Cerebellar nuclear complex (tissue), 1 donor: ENCODE measurements around the gene UBXN4.
"Not testable (repeated sequence)": the region's sequence is repeated elsewhere in the genome, so short reads cannot be mapped to it uniquely, and the experiment has no call there.

Source experiments
- DNase-seq, 2 experiments: peaks; one replicate each; lab custom pipeline; 2025; lab: John Stamatoyannopoulos, UW

The UBXN4 gene

DNA sequence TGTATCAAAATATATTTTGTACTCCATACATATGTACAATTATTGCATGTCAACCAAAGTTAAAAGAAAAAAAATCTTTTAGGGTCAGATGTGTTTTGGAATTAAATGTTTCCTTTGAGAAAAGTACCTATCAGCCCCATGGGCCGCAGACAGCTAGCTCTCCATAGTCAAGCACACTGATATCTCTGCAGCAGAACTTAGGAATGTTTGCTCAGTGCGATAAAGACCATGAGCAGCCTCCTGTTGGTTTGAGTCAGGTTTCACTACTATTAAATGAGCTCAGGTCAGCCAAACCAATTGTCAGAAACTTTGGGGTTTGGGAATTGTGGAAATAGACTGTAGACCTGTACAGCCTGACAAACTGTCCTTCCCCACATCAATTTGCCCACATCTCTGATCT is 61.6 kb downstream of the UBXN4 start:
- DNase-seq = no peak

GRCh38 chr2:135807874-135808273 is 66.2 kb downstream of the UBXN4 start:
- not testable (repeated sequence) for DNase-seq

GRCh38 chr2:135812907-135813511 is 71.4 kb downstream of the UBXN4 start:
- DNase-seq = no peak

- DNase-seq = no peak
Measured at GRCh38 chr2:135815269-135815668, 73.6 kb downstream of the UBXN4 start.

GRCh38 chr2:135817466-135817865 is 75.8 kb downstream of the UBXN4 start:
- DNase-seq = no peak

DNA sequence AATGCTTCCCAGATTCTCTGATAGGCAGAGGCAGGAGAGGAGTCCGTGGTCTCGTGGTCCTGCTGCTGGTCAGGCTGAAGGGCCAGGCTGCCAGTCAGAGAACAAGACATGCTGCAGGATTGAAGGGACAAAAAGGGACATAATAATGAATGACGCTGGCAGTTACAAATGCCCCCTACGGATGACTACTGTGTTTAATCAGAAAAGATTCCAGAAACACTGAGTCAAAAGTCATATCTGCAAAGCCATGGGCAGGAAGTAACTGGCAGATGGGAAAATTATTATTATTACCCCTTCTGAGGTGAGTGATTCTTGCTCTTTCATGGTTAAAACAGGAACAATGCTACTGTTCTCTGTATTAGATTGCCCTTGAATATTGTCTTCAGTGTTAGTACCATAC is 76.3 kb downstream of the UBXN4 start:
- DNase-seq = no peak

DNA sequence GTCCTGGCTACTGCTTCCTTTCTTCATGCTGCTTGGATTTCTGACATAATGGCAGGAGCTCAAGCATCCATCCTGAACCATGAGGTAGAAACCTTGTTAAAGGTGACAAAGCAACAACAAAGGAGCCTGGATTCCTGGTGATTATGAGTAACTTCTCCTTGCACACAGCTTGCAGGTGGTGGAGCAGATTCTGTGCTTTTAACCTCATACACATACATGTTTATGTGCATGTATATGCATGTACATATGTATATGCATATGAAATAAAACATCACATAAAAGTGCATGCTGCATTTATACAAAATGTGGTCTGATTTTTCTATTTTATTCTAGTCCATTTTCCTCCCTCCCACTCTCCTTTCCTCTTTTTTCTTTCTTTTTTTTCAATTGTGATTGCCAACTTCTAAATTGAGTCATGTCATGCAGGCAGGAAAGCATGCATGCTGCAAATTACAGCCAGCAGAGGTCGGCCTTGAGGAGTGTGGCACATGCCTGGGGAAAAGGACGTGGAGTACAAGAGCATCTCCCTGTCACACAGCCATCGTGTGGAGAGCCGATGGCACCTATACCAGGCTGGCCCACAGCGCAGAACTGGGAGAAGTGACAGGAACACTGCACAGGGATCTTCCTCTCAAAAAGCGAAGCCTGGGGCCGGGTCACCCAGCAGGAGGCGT is 77.4 kb downstream of the UBXN4 start:
- no peak for DNase-seq

DNA sequence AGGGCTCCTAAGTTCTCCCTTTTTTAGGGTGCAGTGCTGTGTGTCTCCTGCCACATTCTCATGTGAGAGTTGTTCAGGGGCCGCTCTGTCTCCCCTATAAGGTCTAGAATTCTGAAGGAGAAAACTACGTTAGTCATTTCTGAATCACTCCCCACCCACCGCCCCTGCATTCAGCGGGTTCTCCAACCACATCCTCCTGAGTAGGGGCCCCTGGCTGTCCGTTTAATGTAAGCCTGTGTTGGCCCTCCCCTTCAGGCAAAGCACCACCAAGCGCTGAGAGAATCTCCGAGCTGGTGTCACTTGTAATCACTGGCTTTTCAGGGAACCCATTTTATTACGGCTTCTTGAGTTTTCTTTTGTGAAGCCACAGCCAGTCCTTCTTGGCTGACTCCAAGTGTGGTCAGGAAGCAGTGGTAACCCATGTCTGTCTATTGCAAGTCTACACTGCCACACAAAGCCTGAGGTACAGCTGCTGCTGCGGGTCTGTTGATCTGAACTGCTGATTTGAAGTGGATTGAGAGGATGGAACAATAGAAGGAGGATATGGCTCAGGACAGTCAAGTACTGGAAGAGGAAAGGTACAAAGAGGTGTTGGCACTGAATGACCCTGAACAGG is 78.5 kb downstream of the UBXN4 start:
- no peak for DNase-seq

GRCh38 chr2:135821190-135821589 is 79.5 kb downstream of the UBXN4 start:
- no peak for DNase-seq

GRCh38 chr2:135822855-135823254 is 81.2 kb downstream of the UBXN4 start:
- DNase-seq = no peak

GRCh38 chr2:135825131-135825530 is 83.5 kb downstream of the UBXN4 start:
- no peak for DNase-seq

GRCh38 chr2:135825550-135826176 is 84.0 kb downstream of the UBXN4 start:
- no peak for DNase-seq

GRCh38 chr2:135826544-135826943 is 84.9 kb downstream of the UBXN4 start:
- DNase-seq = no peak

DNA sequence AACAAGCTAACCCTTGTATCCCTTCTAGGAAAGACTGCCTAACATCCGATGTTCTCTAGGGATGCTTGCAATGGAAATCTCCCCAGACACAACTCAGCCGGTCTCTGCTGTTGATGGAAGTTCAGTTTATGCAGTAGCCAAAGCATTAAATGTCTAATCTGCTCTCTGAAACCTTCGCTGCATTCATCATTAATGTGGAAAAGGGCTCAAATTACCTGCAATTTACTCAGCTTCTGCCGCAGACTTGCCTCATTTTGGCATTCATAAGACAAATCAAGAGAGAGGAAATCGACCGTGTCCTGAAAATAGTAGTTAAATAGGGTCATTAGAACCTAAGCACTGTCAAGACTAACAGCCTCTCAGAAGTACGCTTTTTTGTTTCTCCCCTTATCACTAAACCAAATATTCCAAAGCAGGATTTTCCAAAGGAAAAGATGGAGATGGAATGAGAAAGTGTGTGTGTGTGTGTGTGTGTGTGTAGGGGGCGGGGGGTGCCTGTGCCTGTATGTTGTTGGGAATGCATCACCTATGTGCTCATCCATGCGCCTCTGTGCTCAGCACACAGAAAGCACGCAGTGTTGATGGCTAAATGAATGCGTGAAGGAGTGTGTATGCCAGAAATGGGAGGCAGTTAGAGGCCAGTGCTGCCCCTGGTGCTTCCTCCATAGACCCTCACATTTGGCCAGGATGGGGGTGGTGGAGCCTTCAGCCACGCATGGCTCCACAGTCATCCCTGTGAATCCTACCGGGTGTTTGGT is 87.9 kb downstream of the UBXN4 start:
- no peak for DNase-seq

DNA sequence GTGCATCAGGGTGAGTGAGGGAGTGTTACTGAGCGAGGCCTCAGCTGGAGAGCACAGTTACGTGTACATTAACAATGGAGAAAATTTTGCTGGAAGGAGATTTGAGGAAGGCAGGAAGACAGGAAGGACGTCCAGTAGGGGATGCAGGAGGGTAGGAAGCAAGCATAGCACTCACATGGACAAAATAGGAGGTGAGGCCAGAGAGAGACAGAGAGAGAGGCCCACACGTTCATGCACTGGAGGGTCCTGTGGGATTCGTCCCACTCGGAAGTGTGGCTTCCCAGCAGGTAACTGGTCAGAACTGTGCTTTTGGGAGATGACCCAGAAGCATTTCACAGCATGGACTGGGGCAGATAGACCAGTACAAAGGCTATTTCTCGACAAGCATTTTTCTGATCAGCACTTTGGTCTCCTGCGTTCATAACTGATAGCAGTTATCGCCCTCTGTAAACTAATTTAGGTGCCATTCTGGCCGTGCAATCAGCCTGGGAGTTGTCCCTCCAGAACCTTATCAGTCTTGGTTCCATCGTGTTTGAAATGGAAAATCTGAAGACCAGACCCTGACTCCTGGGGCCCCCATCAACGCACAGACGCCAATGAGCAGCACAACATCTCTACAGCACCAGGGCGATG is 89.6 kb downstream of the UBXN4 start:
- DNase-seq = no peak

DNA sequence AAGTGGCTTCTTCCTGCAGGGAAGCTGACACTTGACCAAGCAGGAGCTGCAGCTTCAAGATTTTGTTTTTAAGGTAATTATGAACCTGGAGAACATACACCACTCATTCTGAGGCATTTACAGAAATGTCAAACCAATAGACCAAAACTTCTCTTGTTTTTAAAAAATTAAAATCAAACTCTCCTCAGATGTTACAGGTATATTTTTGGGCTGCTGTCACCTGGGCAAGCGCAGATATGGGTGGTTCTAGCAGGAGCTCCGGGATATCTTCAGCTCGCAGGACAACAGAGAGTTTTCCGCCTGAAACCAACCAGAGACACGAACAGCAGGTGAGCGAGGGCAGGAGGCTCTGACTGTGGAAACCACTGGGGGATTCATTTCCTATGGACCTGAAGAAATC is 91.2 kb downstream of the UBXN4 start:
- no peak for DNase-seq
